Gastrocnemius medialis (tissue), 4 donors: ENCODE results near the gene ARAP3.
"Not testable (repeated sequence)": the region's sequence is repeated elsewhere in the genome, so short reads cannot be mapped to it uniquely, and the experiment has no call there.

Experiments
- CTCF ChIP-seq, 5 experiments: fragments of 450-650 bp in 3 of 5; fragments of 200-600 bp in 2 of 5; sonication (generic) in 2 of 5; IDR thresholded peaks in 4 of 5; conservative IDR thresholded peaks in 1 of 5; 1 replicate in 4 of 5; 2 replicates in 1 of 5; pipeline ENCODE4 v1.5.1; 2016 to 2019; ENCODE audit warnings: antibody characterized with exemption in 5 of 5, mild to moderate bottlenecking in 3 of 5, moderate library complexity in 3 of 5
- POLR2A ChIP-seq, 2 donors: fragments of 450-650 bp; IDR thresholded peaks; one replicate each; pipeline ENCODE4 v1.6.1; 2017; ENCODE audit warnings: antibody characterized with exemption in 2 of 2, mild to moderate bottlenecking in 2 of 2, moderate library complexity in 2 of 2

- TF ChIP-seq POLR2A (IDR thresholded peaks at IDR 0.05); CTCF (IDR thresholded peaks at IDR 0.05 in 4 of 5, conservative IDR thresholded peaks at IDR 0.05 in 1 of 5): not testable (repeated sequence)
Observed at GRCh38 chr5:141725174-141725573, 43.1 kb upstream of the ARAP3 start.
